GM18505 (cell line): Measurements from ENCODE around the gene FGD1.
"Not testable (repeated sequence)": the region's sequence is repeated elsewhere in the genome, so short reads cannot be mapped to it uniquely, and the experiment has no call there.

Experiments used
- ATAC-seq: cut with Tn5 transposase; IDR thresholded peaks from one replicate; pipeline ENCODE4 v1.9.1; 2021; ENCODE audit not compliant: unreplicated experiment
- POLR2A ChIP-seq: IDR thresholded peaks from 4 replicates; pipeline ENCODE4 v1.6.1; 2011; ENCODE audit warnings: borderline replicate concordance; ENCODE audit not compliant: insufficient read depth, insufficient read length; ENCODE audit errors: extremely low read depth

Gene FGD1

DNA sequence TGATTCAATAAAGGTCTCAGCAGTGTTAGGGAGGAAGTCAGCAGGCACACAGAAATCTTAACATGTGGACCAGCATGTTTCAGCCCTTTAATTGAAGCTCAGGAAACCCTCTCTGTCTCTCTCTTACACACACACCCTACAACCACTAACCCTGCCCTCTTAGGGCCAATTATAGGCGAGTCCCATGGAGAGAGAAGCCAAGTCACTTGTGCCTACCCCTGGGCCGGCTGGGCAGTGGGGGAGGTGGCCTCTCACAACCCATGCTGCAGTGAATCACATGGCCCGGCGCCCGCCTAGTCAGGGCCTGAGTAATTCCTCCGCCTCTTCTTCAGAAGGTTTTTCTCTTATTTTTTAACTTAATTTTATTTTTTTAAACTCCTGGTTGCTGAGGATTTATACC is 3.7 kb downstream of the FGD1 start:
- no peak for TF ChIP-seq POLR2A
- ATAC-seq = no peak

DNA sequence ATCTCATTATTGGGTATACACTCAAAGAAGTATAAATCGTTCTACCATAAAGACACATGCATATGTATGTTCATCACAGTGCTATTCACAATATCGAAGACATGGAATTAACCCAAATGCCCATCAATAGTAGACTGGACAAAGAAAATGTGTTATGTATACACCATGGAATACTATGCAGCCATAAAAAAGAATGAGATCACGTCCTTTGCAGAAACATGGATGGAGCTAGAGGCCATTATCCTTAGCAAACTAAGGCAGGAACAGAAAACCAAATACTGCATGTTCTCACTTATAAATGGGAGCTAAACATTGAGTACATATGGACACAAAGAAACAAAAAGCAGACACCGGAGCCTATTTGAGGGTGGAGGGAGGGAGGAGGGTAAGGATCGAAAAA is 6.2 kb downstream of the FGD1 start:
- not testable (repeated sequence) for ATAC-seq

GRCh38 chrX:54484666-54485065 is 11.4 kb downstream of the FGD1 start:
- TF ChIP-seq POLR2A = no peak
- ATAC-seq = no peak

GRCh38 chrX:54483946-54484345 is 12.1 kb downstream of the FGD1 start:
- no peak for TF ChIP-seq POLR2A
- no peak for ATAC-seq

DNA sequence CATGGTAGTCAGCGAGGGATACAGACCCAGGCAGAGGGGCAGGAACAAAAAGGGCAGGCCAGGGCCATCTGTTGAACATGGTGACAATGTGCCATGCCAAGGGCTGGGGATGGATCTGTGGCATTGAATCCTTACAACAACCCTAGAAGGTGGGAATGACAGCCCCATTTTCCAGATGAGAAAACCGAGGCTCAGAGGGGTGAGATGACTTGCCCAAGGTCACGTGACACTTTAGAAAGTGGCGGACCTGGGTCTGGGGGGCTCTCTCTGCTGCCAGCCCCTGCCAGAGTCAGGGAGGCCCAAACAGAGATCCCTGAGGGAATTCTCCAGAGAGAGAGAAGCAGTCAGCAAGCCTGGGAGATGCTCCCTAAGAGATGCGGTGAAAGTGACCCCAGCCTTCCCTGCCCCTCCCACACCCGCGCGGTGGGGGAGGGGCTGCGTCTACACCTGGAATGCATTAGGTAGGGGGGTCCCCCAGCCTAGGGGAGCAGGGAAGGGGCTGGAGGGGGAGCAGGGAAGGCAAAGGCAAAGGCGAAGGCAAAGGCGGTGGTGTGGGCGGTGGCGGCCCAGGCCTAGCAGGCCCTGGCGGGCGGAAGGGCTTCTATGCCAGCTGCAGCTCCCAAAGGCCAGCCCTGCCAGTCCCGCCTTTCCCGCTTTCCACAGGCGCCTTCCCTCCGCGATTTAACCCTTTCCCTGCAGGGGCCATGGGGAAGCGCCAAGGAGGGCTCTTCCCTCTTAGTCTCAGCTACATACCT is 13.0 kb downstream of the FGD1 start:
- no peak for TF ChIP-seq POLR2A
- ATAC-seq = no peak

DNA sequence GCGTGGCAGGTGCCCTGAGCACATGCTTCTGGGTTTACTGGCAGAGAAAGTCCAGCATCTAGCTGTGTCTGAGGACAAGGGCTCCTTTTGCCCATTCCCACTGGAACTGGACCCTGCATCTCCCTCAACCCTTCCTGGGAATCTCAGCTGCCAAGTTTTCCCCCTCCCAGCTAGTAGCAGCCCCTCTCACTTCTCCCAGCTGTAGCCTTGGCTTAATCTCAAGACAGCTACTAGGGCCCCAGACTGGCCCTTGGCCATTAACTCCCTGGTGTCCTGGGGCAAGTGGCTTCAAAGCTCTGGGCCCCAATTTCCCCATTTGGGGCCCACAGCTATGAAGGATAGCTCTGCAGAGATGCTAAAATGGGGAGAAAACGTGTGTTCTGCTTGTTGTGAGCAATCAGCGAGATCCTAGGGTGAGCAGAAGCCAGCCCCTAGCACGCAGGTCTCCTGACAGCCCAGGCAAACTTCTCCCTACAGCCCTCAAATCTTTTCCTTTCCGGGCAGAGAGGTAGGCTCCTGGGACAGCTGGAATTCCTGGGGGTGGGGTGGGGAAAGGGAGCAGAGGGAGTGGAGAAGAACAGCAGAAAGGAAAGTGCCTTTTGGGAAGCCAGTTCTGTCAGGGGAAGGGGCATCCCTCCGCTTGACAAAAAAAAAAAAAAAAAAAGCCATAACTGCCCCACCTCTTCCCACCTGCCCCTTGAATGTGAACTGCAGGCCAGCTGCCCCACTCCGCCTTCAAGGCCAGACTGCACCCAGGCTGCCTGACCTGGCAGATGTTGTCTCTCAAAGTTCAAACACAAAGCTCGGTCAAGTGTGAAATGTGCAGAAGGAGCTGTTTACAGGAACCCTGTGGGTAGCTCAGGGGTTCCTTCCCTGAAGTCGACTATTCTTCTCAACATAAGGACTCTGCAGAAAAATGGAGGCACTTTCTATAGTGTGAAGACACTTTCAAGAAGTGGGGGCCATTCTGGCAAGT is 16.6 kb downstream of the FGD1 start:
- no peak for ATAC-seq
- TF ChIP-seq POLR2A = no peak

DNA sequence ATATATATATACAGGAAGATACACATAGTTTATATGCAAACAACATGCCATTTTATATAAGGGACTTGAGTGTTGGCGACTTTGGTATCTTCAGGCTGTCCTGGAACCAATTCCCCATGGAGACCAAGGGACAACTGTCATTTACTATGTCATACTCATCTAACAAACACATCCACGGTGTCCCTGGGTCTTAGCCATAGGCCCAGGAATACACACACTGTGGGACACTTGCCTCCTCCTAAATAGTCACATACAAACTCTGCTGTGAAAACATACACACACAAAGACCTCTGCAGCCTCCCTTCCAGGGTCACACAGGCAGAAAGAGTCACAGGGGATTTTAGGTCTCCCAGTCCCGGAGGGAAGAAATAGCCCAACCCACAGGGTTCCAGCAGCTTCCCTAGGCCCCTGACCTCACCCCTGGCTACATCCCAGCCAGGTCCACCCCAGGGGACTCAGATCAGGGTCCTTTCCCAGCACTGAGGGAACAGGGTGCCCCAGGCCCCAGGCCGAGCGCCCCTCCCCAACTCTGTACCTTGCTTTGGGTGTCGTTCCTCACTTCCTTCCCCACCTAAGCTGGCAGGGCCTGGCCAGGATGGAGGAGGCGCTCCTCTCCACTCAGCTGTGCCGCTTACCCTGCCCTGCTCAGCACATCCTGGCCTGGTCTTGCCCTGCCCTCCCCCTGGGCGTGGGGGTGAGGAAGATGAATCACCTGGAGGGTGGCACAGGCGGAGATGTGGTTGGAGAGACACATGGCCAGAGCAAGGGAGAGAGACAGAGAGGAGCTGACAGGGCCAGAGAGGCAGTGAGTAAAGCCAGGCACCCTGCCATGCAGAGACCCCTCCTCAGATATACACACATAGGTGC is 21.8 kb downstream of the FGD1 start:
- ATAC-seq = no peak

GRCh38 chrX:54470054-54470760 is 25.8 kb downstream of the FGD1 start:
- no peak for TF ChIP-seq POLR2A
- ATAC-seq = no peak

More for the DNA sequence above, 21.8 kb downstream of the FGD1 start:
- no peak for TF ChIP-seq POLR2A

- TF ChIP-seq POLR2A = no peak
- ATAC-seq = no peak
Measured at GRCh38 chrX:54452920-54453319, 43.1 kb downstream of the FGD1 start.

- TF ChIP-seq POLR2A = no peak
- no peak for ATAC-seq
Measured at GRCh38 chrX:54449929-54450328, 46.1 kb downstream of the FGD1 start.

- no peak for ATAC-seq
- TF ChIP-seq POLR2A = no peak
Measured at GRCh38 chrX:54447461-54447860, 48.6 kb downstream of the FGD1 start.

DNA sequence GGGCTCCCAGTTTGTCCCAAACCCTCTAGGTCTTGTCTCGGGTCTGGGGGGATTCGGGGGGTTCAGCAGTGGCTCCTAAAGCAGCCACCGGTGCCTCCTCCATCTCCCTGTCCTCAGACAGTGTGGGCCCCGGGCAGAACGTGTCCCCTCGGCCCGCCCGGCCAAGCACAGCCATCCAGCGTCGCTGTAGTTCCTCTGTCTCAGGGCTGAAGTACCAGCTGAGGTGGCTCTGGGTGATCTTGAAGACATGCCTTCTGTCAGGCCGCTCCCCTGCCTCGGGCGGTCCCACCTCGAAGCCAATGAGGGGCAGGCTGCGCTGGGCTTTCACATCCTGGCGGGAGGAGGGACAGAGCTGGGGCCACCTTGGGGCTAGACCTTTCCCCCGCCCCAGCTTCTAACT is 50.0 kb downstream of the FGD1 start:
- ATAC-seq = no peak
- TF ChIP-seq POLR2A = no peak
